GM18867 (cell line): ENCODE data around the gene ENOX1.

ENCODE experiments used
- ATAC-seq: cut with Tn5 transposase; IDR thresholded peaks from one replicate; pipeline ENCODE4 v1.9.1; 2021; ENCODE audit warnings: mild to moderate bottlenecking, moderate library complexity; ENCODE audit not compliant: unreplicated experiment

Gene ENOX1

GRCh38 chr13:43676320-43676719 is 110.5 kb downstream of the ENOX1 start:
- ATAC-seq, result peak; percentile 97

DNA sequence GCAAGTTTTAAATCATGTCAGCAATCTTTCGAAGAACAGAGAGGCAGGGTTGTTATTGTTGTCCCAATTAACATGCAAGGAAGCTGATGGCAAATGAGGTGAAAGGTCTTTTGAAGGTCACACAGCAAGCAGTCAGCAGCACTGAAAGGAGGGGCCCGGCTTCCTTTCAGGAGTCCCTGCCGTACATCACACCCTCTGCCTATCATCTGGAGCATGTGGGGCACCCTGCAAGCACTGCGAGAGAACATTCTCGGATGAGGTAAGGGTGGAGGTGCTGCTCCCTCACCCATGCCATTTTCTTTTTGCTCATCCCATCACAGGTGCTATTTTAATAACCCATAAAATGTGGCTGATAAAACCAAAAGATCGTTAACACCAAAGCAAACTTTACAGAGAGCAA is 111.2 kb downstream of the ENOX1 start:
- no peak for ATAC-seq

- no peak for ATAC-seq
Observed at GRCh38 chr13:43669964-43670363, 116.8 kb downstream of the ENOX1 start.

GRCh38 chr13:43669101-43669500 is 117.7 kb downstream of the ENOX1 start:
- ATAC-seq, result no peak

DNA sequence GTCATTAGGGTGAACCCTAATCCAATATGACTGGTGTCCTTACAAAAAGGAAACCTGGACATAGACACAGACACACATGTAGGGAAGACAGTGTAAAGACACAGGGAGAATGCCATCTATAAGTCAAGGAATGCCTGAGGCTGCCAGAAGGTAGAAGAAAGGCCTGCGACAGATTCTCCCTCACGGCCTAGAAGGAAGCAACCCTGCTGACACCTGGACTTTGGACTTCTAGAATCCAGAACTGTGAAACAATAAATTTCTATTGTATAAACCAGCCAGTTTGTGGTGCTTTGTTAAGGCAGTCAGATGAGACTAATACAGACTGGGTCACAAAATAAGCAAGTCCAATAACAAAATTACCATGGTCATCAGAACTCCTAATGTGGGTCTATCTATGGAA is 120.4 kb downstream of the ENOX1 start:
- no peak for ATAC-seq

DNA sequence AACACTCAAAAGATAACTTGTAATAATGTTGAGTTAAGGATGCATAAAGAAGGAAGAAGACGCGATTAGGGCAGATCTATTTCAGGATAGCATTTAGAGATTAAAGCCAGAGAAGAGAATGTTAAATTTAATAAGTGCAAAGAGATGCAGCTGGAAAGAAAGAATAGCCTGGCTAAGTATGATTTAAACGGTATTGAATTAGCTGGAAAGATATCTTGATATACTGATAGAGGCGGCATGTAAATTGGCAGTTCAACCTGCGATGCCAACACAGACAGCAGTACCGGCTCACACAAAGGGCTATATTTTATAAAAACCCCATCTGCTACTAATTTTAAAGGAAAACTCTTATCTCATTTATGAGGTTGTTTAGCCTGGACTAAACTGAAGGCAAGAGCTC is 121.4 kb downstream of the ENOX1 start:
- no peak for ATAC-seq

DNA sequence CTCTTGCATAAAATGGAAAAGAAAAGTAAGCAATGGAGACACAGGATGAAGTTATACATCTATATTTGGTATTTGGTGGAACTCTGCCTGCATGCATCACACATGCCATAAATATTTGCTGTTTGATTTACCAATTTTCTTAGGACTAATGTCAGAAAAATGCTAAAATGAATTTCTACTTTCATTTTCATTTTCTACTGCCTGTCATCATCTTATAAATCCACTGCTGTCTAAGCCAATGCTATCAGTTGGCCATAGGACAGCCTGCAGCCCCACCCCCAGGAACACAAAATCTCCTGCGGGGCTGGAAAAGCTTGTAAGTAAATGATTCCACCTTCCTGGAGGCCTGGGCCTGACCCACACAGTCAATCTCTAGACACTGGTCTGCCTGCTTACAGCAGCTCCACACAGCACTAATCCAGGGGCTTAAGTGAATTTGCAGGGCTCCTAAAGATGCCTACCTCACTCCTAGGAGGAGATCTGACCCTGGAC is 122.0 kb downstream of the ENOX1 start:
- peak; percentile 58 for ATAC-seq

GRCh38 chr13:43663474-43664090 is 123.2 kb downstream of the ENOX1 start:
- no peak for ATAC-seq

DNA sequence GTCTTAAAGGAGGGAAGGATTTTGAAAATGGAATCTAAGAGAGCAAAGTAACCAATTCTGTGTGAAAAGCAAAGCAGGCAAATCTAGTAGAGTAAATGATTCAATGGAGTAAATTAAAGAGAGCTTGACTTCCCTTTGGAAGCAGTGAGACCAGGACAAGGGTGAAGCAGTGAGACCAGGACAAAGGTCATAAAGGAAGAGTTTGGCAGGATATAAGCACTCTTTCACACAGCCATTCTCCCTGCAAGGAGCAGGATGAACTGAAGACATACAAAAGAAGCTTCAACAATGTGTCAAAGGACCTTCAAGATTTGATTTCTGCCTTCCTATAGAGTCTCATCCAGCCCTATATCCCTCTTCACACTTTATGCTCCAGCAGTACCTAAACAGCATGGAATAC is 123.8 kb downstream of the ENOX1 start:
- no peak for ATAC-seq

- no peak for ATAC-seq
Observed at GRCh38 chr13:43661161-43661830, 125.5 kb downstream of the ENOX1 start.

GRCh38 chr13:43657485-43657884 is 129.3 kb downstream of the ENOX1 start:
- no peak for ATAC-seq

DNA sequence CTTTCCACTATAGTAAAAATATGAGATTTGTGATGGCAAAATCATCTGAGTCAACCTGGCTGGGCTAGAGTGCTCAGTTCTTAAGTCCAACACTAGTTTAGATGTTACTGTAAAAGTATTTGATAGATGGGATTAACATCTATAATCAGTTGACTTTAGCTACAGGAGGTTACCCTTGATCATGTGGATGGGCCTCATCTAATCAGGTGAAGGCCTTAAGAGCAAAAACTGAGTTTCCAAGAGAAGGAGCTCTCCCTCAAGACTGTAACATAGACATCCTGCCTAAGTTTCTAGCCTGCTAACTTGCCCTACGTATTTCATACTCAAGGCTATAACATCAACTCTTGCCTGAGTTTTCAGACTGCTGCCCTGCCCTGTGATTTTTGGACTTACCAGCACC is 132.8 kb downstream of the ENOX1 start:
- no peak for ATAC-seq

GRCh38 chr13:43653395-43653794 is 133.4 kb downstream of the ENOX1 start:
- ATAC-seq, result no peak

GRCh38 chr13:43652760-43653159 is 134.0 kb downstream of the ENOX1 start:
- ATAC-seq, result no peak

- no peak for ATAC-seq
Observed at GRCh38 chr13:43650882-43651281, 135.9 kb downstream of the ENOX1 start.

GRCh38 chr13:43648733-43649132 is 138.0 kb downstream of the ENOX1 start:
- ATAC-seq, result no peak

DNA sequence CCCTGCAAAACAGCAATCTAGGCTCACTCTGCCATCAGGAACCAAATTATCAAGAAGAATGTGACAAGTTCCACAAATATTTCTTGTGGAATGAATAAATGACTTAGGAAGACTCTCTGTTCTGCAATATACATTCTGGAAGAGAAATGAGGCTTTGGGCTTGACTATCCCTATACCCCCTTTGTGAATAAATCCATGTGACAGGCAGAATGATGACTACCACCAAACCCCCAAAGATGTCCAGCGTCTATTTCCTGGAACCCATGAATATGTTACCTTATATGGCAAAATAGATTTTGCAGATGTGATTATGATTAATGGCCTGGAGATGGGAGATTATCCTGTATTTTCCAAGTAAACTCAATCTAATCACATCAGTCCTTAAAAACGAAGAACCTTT is 139.3 kb downstream of the ENOX1 start:
- ATAC-seq, result no peak

- ATAC-seq, result no peak
Observed at GRCh38 chr13:43640476-43640875, 146.3 kb downstream of the ENOX1 start.

DNA sequence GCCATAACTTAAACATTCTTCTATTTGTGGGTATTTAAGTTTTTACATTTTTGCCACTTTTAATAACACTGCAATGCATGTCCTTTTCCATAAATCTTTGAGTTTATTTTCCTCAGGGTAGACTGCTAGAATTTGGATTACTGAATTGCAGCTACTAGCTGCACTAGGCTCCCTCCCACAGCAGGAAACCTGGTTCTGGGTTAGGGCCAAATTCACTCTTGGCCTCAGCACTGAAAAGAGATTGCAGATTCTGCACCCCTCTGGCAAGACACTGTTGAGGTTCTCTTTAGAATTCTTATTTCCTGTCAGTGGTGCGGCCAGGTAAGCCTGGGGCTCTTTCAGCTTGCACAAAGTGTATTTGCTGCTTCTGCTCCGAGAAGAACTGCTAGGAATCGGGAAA is 155.7 kb downstream of the ENOX1 start:
- ATAC-seq, result no peak

DNA sequence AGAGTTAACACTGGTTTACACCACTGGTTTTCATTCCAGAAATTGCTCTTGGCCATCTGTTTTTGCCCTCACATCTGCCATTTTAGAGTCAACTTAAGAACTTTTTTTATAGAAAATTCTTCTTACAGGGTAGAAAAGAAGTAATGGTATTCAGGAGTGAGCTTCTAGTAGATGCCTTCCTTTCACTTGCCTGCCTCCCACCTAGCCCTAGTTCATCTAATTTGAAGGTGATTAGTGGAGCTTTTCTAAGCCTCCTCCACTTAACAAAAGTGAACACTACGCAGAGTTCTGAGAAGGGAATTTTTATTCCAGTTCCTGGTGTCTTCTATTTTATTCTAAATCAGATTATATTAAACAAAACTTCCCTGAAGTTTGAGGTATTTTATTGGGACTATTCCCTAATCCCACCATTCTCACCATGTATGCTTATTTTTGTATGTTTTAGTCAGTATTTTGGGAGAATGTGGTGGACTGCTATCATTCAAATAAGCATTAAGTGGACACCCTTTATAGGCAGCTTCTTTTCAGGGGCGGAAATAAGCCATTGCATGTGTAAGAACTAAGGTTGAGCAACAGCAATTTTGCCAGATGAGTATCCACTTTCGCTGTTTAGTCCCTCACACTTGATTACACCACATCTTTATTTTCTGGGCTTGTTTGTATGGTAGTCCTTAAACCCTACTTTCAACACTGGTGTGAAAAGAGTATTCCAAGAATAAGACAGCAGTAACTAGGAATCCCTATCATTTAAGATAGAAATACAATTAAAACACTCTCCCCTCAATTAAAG is 156.9 kb downstream of the ENOX1 start:
- ATAC-seq, result no peak

GRCh38 chr13:43626994-43627393 is 159.8 kb downstream of the ENOX1 start:
- ATAC-seq, result no peak

DNA sequence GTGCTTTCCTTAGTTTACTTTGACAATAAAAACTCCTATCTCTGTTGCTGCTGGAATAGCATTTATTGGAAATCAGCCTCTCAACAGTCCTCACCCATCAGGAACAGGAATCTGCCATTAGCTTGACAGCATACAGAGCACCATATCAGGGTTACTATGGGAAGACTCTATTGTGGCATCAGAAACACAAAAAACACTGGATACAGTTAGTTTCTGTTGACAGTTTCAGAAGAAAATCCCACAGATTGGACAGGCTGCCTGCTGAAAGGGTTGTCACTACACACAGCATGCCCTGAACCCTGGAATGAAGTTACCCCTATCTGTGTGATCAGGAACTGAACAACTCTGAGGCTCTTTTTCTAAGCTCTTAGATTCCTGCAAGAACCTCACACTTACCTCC is 172.7 kb downstream of the ENOX1 start:
- ATAC-seq, result no peak
